HG02798 (cell line): ENCODE results near the gene TMEM43.

Source experiments
- ATAC-seq: cut with Tn5 transposase; IDR thresholded peaks from one replicate; pipeline ENCODE4 v1.9.1; 2021; ENCODE audit warnings: mild to moderate bottlenecking; ENCODE audit not compliant: unreplicated experiment, poor library complexity

Gene TMEM43

DNA sequence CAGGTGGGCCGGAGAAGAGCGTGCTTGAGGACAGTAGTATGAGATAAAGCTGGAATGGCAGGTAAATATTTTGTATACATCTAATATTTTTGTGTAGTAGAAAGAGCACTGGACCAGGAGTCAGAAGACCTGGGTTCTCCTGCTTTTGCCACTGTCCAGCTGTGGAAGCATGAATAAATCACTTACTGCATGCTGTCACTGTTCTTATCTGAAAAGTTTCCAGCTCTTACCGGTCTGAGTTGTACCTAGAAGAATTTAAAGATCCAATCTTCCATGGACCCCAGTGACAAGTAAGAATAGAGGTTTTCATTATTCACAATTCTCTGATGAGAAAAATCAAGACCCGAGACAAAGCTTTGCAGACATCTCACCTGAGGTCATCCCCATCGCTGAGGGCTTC is 47.6 kb downstream of the TMEM43 start:
- ATAC-seq, result no peak

DNA sequence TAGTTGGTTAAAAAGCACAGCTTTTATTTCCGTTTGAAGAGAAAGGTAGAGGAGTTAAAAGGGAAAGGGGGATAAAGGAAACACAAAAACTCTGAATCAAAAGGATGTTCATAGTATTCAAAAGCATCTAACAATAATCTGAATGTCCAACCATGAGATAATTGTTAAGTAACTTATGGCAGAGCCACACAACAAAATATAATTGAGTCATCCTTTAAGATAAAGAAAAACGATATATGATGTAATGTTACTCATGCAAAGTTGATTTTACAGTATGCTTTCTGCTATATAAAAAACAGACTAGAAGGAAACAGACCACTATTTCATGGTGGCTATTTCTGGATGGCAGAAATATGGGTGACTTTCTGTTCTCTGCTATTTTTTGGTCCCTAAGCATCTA is 49.6 kb downstream of the TMEM43 start:
- ATAC-seq, result no peak

DNA sequence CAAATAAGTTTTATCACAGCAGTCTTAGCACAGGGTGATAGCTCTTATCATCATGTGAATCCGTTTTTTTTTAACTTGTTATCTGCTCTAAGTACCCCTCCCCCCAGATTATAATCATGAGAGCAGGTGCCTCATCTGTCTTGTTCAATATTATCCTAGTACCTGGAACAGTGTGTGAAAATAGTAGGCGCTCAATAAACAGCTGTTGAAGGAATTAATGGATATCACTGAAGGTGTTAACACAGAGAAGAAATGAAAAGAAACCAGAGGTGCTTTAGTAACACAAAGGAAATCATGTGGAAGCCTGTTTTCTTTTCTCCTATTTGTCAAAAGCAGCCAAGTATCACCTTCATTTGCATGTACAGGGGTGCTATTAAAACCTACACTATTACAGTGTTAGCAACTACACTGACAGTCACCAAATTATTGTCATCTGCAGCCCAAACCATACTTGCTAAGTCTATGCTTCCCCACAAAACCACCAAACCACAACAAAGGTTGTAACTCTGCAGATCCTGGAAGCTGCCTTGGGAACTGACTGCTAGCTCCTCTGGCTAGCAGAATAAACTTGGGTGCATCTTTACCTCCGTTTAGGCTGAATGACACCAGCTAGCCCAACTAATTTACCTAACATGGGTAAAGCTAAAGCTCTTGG is 50.7 kb downstream of the TMEM43 start:
- ATAC-seq, result peak; percentile 22

DNA sequence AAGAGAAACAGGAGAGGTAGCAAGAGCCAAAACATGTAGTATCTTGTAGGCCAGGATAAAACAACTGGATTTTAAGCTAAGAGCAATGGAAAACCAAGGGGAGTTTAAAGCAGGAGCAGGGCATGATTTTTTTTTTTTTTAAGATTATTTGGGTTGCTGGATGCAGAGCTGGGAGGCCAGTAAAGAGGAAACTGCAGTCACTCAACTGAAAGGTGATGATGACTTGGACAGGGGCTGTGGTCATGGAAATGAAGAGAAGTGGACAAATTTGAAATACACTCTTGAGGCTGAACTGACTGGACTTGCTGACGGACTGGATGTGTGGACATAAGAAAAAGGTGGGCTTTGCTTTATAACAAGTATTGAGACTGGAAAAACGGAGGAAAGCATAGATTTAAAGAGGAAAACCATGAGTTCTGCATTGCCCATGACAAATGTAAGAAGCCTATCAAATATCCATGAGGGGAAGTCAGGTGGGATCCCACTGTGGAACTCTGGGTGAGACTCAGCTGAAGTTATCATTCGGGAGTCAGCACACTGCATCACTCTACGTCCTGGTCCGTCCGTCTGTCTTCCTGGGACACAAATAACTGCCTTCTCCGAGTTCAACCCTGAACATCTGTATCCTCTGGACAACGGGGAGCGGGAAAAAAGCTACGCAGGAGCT is 52.9 kb downstream of the TMEM43 start:
- peak; percentile 8 for ATAC-seq

DNA sequence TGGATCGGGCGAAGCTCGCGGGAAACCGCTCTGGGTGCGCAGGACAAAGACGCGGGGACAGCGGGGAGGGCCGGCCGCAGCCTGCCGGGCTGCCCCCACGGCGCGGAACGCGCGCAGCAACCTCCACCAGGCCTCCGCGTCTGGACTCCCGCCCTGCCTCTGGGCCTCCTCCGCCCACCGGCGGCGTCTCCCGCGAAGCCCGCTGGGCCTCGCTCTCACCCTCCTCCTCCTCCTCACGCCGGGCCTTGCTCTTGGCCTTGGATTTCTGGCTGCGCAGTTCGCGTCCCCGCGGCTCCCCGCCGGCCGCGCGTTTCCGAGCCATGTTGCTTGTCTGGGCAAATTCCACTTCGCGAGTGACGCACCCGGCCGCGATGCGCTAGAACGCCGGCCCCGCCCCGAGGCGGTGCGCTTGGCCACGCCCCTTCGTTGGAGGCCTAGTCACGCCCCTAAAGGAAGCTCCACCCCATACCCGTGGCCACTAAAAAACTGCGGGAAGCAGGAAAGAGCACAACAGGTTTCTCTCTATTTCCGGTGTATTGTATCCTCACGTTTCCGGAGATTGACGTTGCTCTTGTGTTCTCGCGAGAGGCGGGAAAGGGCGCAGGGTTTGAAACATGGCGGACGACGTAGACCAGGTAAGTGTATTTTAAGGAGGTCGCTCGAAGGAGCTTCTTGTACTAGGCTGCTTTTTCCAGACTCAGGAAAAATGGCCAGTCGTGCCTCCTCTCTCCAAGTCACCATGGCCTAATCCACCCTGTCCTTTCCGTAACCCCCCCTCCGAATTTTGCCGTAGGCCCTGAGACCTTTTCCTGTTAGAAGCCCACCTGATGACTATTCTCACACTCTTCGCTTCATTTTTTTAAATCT is 53.6 kb downstream of the TMEM43 start, which contains the start of the genes LSM3 and XPC:
TSS of gene LSM3 (plus strand) at position 571 of the 867 bp plus-strand sequence. CDS start at position 615, 44 bp downstream.
TSS of gene XPC (minus strand) at position 355 of the 867 bp plus-strand sequence. CDS start at position 322, 33 bp downstream.
- peak; percentile 94 for ATAC-seq

DNA sequence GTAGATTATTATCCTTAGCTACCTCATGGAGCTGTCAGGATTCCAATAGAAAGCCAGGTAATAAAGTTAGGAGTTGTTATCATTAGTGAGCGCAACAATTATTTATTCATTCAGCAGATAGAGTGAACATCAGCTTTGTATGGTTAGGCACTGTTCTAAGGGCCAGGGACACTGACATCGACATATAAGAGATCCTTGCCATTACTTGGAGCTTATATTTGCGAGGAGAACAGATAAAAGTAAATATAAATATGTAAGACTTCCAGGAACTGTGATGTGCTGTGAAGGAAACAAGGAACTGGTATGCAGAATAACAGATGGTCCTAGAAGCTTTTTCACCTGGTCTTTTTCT is 54.2 kb downstream of the TMEM43 start:
- ATAC-seq, result no peak

DNA sequence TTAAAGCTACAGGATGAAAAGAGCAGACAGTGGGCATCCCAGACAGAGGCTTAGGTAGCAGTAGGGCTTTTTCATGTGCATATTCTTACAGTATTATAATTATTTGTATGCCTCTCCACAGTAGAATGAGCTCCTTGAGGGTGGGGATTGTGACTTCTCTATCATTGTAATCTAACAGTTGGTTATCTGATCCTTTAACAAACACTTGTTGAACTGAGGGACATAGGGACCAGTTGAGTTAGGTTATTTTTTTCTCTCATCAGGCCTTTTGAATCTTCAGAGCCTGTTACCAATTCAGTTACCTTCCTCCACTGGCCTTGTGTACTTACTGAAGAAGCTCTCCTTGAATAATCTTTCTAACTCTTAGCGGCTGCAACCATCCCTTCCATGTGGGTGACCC is 54.9 kb downstream of the TMEM43 start:
- ATAC-seq, result no peak

DNA sequence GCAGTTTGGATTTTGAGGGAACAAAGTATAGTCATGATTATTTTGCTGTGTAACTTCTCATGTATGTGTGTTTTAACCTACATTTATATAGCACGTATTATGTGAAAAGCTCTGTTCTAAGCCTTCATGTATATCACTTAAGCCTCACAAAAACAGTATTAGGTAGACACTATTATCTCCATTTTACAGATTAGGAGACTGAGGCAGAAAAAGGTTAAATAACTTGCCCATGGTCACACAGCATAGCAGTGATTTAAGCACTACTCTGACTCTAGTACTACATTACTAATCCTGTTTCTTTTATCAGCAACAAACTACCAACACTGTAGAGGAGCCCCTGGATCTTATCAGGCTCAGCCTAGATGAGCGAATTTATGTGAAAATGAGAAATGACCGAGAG is 56.4 kb downstream of the TMEM43 start:
- no peak for ATAC-seq

DNA sequence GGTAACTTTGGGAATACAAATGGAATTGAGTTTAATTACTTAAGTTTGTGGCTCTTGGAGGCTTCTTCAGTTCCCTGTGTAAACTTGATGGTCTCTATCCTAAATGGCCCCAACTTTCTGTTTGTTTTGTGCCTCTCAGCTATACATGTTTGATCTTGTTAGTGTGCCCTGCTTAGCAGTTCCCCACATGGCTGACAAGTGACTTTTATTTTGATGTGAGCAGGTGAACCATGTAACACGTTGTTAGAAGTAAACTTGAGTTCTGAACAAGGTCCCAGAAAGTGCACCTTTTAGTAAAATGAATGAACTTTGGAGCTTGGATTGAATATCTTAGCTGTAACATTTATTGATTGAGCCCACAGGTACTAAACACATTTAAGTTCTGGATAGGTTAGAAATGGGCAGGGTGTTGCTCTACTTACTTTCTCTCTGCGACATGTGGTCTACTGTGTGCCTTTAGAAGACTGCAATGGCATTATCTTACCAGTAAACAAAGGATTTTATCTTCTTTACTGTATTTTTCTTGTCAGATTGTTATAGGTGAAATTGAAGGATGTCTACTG is 58.2 kb downstream of the TMEM43 start:
- ATAC-seq, result no peak

DNA sequence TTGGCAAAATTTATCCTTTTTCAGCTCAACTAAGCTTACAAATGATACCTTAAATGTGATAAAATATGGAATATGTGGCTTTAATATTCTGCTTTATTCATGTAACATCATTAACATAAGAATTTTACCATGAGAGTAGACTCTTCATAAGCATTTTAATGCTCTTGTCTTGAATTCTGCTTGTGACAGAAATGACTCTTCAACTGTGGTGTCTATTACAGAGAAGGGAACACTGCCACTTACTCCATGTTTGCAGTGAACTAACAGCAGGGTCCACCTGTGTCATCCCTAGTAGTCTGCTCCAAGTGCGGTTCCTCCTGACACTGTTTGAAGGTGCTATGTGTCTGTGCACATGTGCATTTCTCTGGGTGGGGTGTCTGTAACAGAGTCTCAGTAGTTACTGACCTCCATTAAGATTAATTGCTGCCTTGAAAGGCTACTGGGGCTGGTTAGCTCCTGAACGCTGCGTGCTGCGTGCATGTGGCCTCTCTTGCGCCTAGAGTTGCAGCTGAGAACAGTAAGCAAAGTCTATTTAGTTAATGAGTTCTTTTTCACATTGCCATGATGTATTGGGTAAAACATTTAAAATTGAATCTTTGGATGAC is 62.1 kb downstream of the TMEM43 start:
- no peak for ATAC-seq

DNA sequence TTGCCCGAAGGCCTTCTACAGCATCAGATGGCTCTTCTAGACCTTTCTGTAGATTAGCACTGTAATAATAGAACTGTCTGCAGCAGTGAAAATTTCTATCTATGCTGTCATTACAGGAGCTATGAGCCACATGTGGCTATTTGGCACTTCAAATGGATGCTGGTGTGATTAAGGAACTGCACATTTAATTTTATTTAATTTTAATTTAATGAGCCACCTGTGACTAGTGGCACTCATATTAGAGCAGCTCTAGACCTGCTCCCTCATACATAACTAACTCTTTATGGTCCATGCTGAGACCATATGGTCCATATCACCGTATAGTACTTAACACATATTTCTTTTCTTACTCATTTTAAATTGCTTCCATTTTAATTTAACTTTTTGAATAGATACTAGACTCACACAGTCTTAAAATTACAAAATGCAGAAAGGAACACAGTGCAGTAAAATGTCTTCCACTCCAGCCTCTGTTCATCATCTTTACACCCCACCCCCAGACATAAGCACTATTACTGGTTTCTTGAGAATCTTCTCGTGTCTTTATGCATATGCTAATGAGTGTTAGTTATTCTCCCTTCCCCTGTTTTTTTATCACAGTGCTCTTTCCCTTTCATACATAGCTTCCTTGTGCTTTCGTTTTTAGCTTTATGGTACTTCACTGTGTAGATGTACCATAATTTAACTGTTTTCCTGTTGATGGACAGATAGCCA is 63.3 kb downstream of the TMEM43 start:
- no peak for ATAC-seq
